ENCODE data around the gene IFIT1B. TPM values are rescaled to one million over a fixed set of nuclear protein-coding genes. Genes with fewer than 3 reads are reported as not detected.

The IFIT1B gene
- total RNA-seq, 1 experiment from 2014 or later: not detected

- Histone ChIP-seq H3K9me3 (ENCODE audit: low read depth, low read length, poor library complexity, severe bottlenecking) (no peaks in the 10 kb centered on the region), H3K36me3 (ENCODE audit: insufficient read depth, low read length, poor library complexity, severe bottlenecking) (no peaks in the 10 kb centered on the region), H3K27ac (ENCODE audit: low read depth, low read length, poor library complexity, severe bottlenecking) (no peak overlapping the region), H3K4me3 (ENCODE audit: low read depth, low read length, poor library complexity, severe bottlenecking) (no peak overlapping the region), H3K4me1 (ENCODE audit: insufficient read depth, low read length, poor library complexity, severe bottlenecking) (peaks cover 14% of the 10 kb centered on the region), H3K27me3 (replicated peaks; ENCODE audit: insufficient read depth, low read depth, low read length, poor library complexity) (no peaks in the 10 kb centered on the region)
- CTCF ChIA-PET: no interaction called here
- no TSS peak for BruUV-seq (replicated peaks)
- intact Hi-C loops (cut with micrococcal nuclease; ENCODE audit: unreplicated experiment): no loop called here
- DNase-seq (ENCODE audit: low spot score): no peak
- TF ChIP-seq EZH2 (IDR thresholded peaks at IDR 0.05; ENCODE audit: borderline replicate concordance, low read depth, low read length, poor library complexity, severe bottlenecking) (no peak), CTCF (conservative IDR thresholded peaks at IDR 0.05; ENCODE audit: low read depth, low read length) (no peak)
- POLR2A ChIA-PET (ENCODE audit: low non-redundant PET): no interaction called here
Measured at GRCh38 chr10:89338713-89339112, 39.1 kb upstream of the IFIT1B start.

- H3K4me3 ChIP-seq (ENCODE audit: low read depth, low read length, poor library complexity, severe bottlenecking): no peak overlapping the region
- H3K27me3 ChIP-seq (replicated peaks; ENCODE audit: insufficient read depth, low read depth, low read length, poor library complexity): no peaks in the 10 kb centered on the region
- no peak overlapping the region for H3K27ac ChIP-seq (ENCODE audit: low read depth, low read length, poor library complexity, severe bottlenecking)
- BruUV-seq (replicated peaks): no TSS peak
- H3K9me3 ChIP-seq (ENCODE audit: low read depth, low read length, poor library complexity, severe bottlenecking): no peaks in the 10 kb centered on the region
- no peak for DNase-seq (ENCODE audit: low spot score)
- intact Hi-C loops (cut with micrococcal nuclease; ENCODE audit: unreplicated experiment): no loop called here
- ChIA-PET POLR2A (ENCODE audit: low non-redundant PET) (no interaction called here), CTCF (no interaction called here)
- H3K4me1 ChIP-seq (ENCODE audit: insufficient read depth, low read length, poor library complexity, severe bottlenecking): peaks cover 9% of the 10 kb centered on the region
- TF ChIP-seq CTCF (conservative IDR thresholded peaks at IDR 0.05; ENCODE audit: low read depth, low read length) (no peak), EZH2 (IDR thresholded peaks at IDR 0.05; ENCODE audit: borderline replicate concordance, low read depth, low read length, poor library complexity, severe bottlenecking) (no peak)
- no peaks in the 10 kb centered on the region for H3K36me3 ChIP-seq (ENCODE audit: insufficient read depth, low read length, poor library complexity, severe bottlenecking)
Measured at GRCh38 chr10:89339875-89340274, 38.0 kb upstream of the IFIT1B start.

DNA sequence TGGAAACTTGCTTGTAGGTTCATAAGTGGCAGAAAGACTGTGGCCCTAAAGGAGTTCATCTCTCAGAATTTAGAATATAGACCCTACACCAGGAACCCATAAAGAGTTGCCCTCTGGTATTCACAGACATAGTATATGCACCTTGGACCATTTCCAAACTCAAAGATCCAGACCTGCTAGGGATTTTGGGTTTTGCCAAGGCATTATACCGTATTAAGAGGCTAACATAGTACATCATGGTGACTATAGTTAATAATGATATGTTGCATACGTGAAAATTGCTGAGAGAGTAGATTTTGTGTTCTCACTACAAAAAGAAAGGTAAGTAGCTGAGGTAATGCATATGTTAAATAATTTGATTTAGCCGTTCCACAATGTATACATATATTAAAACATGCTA lies 36.2 kb upstream of the IFIT1B start:
- no peak for TF ChIP-seq CTCF (conservative IDR thresholded peaks at IDR 0.05; ENCODE audit: low read depth, low read length)
- TF ChIP-seq EZH2 (IDR thresholded peaks at IDR 0.05; ENCODE audit: borderline replicate concordance, low read depth, low read length, poor library complexity, severe bottlenecking): no peak
- H3K27ac ChIP-seq (ENCODE audit: low read depth, low read length, poor library complexity, severe bottlenecking): no peak overlapping the region
- no TSS peak for BruUV-seq (replicated peaks)
- ChIA-PET CTCF (no interaction called here), POLR2A (ENCODE audit: low non-redundant PET) (no interaction called here)
- DNase-seq (ENCODE audit: low spot score): no peak
- H3K9me3 ChIP-seq (ENCODE audit: low read depth, low read length, poor library complexity, severe bottlenecking): no peaks in the 10 kb centered on the region
- intact Hi-C loops (cut with micrococcal nuclease; ENCODE audit: unreplicated experiment): no loop called here
- no peak overlapping the region for H3K4me3 ChIP-seq (ENCODE audit: low read depth, low read length, poor library complexity, severe bottlenecking)
- no peaks in the 10 kb centered on the region for H3K36me3 ChIP-seq (ENCODE audit: insufficient read depth, low read length, poor library complexity, severe bottlenecking)
- no peaks in the 10 kb centered on the region for H3K27me3 ChIP-seq (replicated peaks; ENCODE audit: insufficient read depth, low read depth, low read length, poor library complexity)
- peaks cover 21% of the 10 kb centered on the region for H3K4me1 ChIP-seq (ENCODE audit: insufficient read depth, low read length, poor library complexity, severe bottlenecking)

All from A673 (cell line).